GM12865 (cell line): ENCODE data around the gene SLC5A3.

Source experiments
- DNase-seq: peaks from one replicate; pipeline ENCODE4 v3.0.0; 2010; ENCODE audit warnings: low read depth
- H3K4me3 ChIP-seq: 2 replicates; pipeline ENCODE4 v1.5.1; 2011; ENCODE audit warnings: mild to moderate bottlenecking, low read depth, low read length, control low read depth
- TF ChIP-seq, protein P1 (sequence below): IDR thresholded peaks from 2 replicates; pipeline ENCODE4 v1.5.1; 2011; ENCODE audit warnings: low read length, control low read depth, low read depth, inconsistent platforms; ENCODE audit not compliant: insufficient read depth; ENCODE audit errors: missing control alignments

Gene SLC5A3

GRCh38 chr21:34046917-34047316 is 26.5 kb upstream of the SLC5A3 start:
- TF ChIP-seq, protein P1, sequence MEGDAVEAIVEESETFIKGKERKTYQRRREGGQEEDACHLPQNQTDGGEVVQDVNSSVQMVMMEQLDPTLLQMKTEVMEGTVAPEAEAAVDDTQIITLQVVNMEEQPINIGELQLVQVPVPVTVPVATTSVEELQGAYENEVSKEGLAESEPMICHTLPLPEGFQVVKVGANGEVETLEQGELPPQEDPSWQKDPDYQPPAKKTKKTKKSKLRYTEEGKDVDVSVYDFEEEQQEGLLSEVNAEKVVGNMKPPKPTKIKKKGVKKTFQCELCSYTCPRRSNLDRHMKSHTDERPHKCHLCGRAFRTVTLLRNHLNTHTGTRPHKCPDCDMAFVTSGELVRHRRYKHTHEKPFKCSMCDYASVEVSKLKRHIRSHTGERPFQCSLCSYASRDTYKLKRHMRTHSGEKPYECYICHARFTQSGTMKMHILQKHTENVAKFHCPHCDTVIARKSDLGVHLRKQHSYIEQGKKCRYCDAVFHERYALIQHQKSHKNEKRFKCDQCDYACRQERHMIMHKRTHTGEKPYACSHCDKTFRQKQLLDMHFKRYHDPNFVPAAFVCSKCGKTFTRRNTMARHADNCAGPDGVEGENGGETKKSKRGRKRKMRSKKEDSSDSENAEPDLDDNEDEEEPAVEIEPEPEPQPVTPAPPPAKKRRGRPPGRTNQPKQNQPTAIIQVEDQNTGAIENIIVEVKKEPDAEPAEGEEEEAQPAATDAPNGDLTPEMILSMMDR = no peak
- peak overlapping the region; percentile 24; the same call in 1 of the 2 replicates for H3K4me3 ChIP-seq
- DNase-seq = peak; percentile 44

DNA sequence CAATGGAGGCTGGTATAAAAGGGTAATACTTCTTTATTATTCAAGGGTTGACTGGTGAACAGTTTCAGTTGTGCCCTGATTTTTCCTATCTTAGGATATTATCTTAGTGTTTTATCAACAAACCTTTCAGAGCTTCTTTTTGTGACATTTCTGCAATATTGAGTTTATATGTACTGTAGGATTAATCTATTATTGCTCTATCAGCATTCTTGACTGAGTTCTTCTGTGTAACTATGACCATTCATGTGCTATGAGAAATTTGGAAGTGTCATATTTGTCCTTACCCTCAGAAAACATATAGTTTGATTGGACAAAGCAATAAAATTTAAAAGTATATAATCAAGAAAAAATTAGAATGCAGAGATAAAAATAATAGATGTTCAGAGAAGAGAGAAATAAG is 25.5 kb upstream of the SLC5A3 start:
- TF ChIP-seq, protein P1 = no peak
- H3K4me3 ChIP-seq = no peak overlapping the region
- DNase-seq = no peak

- TF ChIP-seq, protein P1 = no peak
- no peak overlapping the region for H3K4me3 ChIP-seq
- no peak for DNase-seq
These were observed 21.2 kb upstream of the SLC5A3 start for GRCh38 chr21:34052171-34052570.

DNA sequence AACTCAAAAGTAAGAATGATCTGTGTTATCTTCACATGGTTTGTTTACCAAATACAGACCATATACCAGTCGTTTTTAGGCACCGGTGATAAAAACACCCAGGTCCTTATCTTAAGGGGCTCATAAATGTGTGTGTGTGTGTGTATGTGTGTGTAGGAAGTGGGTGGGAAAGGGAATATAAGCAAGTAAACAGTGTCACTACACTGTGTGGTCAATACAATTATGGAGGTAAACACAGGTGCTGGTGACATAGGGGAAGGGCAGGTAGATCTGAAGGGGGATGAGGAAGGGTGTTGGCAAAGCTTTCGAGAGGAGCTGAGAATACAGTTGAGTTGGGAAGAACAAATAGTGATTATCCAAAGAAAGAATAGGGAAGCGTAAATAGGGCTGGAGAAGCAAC is 19.1 kb upstream of the SLC5A3 start:
- TF ChIP-seq, protein P1 = no peak
- no peak for DNase-seq

GRCh38 chr21:34055615-34056014 is 17.8 kb upstream of the SLC5A3 start:
- TF ChIP-seq, protein P1 = no peak
- no peak overlapping the region for H3K4me3 ChIP-seq
- DNase-seq = no peak

More for the DNA sequence above, 19.1 kb upstream of the SLC5A3 start:
- no peak overlapping the region for H3K4me3 ChIP-seq

DNA sequence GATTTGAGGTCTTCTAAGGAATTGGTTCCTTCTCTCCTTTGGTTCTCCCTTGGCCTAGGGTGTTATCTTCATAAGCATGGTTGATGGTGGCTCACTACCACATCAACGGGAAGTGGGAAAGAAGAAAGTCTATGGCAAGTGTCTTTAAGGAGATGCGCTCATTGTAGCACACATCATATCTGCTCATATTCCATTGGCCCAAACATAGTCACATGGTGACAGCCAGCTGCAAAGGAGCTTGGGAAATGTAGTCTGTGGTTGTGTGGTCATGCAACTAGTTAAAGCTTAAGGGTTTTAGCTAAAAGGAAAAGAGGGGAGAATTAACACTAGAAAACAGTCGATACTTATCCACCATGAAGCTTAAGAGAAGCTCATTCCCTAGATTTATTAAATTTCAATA is 11.4 kb upstream of the SLC5A3 start:
- TF ChIP-seq, protein P1 = no peak
- no peak overlapping the region for H3K4me3 ChIP-seq
- DNase-seq = peak; percentile 35

DNA sequence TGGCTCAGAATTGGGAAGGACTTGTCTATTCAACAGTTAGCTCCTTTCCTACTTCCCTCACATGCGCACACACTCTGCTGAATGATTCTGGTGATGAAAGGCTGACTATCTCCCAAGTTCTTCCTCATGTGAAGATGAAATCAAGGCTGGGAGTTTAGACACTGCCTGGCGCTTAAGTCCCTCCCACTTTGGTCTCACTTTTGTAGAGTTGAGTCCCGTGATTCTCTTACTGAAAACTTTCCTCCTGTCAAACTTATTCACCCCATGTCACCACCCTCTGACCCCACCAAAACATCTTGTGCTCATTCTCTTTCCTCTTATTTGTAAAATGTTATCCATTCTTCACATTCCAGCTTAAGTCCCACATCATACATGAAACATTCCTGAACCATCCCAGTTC is 8.4 kb upstream of the SLC5A3 start:
- DNase-seq = no peak
- TF ChIP-seq, protein P1 = no peak
- no peak overlapping the region for H3K4me3 ChIP-seq
